ENCODE data around the gene MTMR10. TPM values are rescaled to one million over a fixed set of nuclear protein-coding genes. Genes with fewer than 3 reads are reported as not detected.

Gene MTMR10
- total and polyA plus RNA-seq, 2 donors (not counting 3 experiments of a cell fraction or from before 2014, with no cell fraction given), result 48.3 to 88.5 TPM

- dilution Hi-C loops (cut with MboI; ENCODE audit: extremely low pct_ligation_motif_present, low sequenced_read_pairs), result no loop called here
- no peak overlapping the region for H3K9ac ChIP-seq (replicated peaks; ENCODE audit: extremely low read depth, insufficient read depth, low read length)
- H3K36me3 ChIP-seq (ENCODE audit: control insufficient read depth in 2 of 2, extremely low read depth in 1 of 2, insufficient read depth in 2 of 2, low read length in 2 of 2), result peaks cover 6 to 15% of the 10 kb centered on the region in 2 experiments
- ChIA-PET POLR2A (no interaction called here), CTCF (no interaction called here)
- FAIRE-seq (no peak), DNase-seq (ENCODE audit: low read depth, low spot score) (no peak)
- TF ChIP-seq EZH2 (IDR thresholded peaks at IDR 0.05; ENCODE audit: borderline replicate concordance, low read depth, low read length, severe bottlenecking) (no peak), JUN (IDR thresholded peaks at IDR 0.05; ENCODE audit: borderline replicate concordance, insufficient read depth, insufficient read length, low read depth) (no peak), CTCF (IDR thresholded peaks at IDR 0.05; ENCODE audit: extremely low read depth in 1 of 2, insufficient read depth in 1 of 2, low read depth in 1 of 2, low read length in 2 of 2) (no peak), FOS (IDR thresholded peaks at IDR 0.05; ENCODE audit: borderline replicate concordance, insufficient read depth, low read length) (no peak)
- no peak overlapping the region for H2AFZ ChIP-seq (ENCODE audit: low read depth, low read length)
- H4K20me1 ChIP-seq (replicated peaks; ENCODE audit: control insufficient read depth, extremely low read depth, insufficient read depth, low read length), result no peaks in the 10 kb centered on the region
- intact Hi-C loops (cut with micrococcal nuclease), result no loop called here
- no TSS peak for BruUV-seq (replicated peaks)
- no peak overlapping the region for H3K4me2 ChIP-seq (ENCODE audit: insufficient read depth, low read length)
- H3K4me3 ChIP-seq (replicated peaks in 1 of 3; ENCODE audit: insufficient read depth in 1 of 3, low read depth in 1 of 3, low read length in 3 of 3), result no peak overlapping the region
- no peaks in the 10 kb centered on the region for H3K79me2 ChIP-seq (ENCODE audit: control insufficient read depth, insufficient read depth, low read length)
- no peaks in the 10 kb centered on the region for H3K27me3 ChIP-seq (ENCODE audit: control insufficient read depth in 2 of 2, insufficient read depth in 2 of 2, low read length in 2 of 2)
- no peaks in the 10 kb centered on the region for H3K9me3 ChIP-seq (replicated peaks; ENCODE audit: control insufficient read depth, insufficient read depth, low read length)
- H3K4me1 ChIP-seq (ENCODE audit: control insufficient read depth, extremely low read depth, insufficient read depth, low read length), result peaks cover 18% of the 10 kb centered on the region
- H3K27ac ChIP-seq (ENCODE audit: insufficient read depth, low read depth, low read length), result no peak overlapping the region
- H3K9me1 ChIP-seq (replicated peaks; ENCODE audit: control insufficient read depth, extremely low read depth, insufficient read depth, low read length), result no peaks in the 10 kb centered on the region
Observed at GRCh38 chr15:30925686-30926085, 65.7 kb downstream of the MTMR10 start.

- H4K20me1 ChIP-seq (replicated peaks; ENCODE audit: control insufficient read depth, extremely low read depth, insufficient read depth, low read length), result no peaks in the 10 kb centered on the region
- no peaks in the 10 kb centered on the region for H3K9me3 ChIP-seq (replicated peaks; ENCODE audit: control insufficient read depth, insufficient read depth, low read length)
- TF ChIP-seq POLR2A (IDR thresholded peaks at IDR 0.05; ENCODE audit: low read depth, low read length), result no peak
- TF ChIP-seq GATA2 (IDR thresholded peaks at IDR 0.05; ENCODE audit: insufficient read depth, insufficient read length, low read depth, low read length), result no peak
- no peak for TF ChIP-seq JUN (IDR thresholded peaks at IDR 0.05; ENCODE audit: borderline replicate concordance, insufficient read depth, insufficient read length, low read depth)
- TF ChIP-seq MYC (IDR thresholded peaks at IDR 0.05; ENCODE audit: low read depth, low read length), result no peak
- TF ChIP-seq POLR2AphosphoS5 (IDR thresholded peaks at IDR 0.05; ENCODE audit: insufficient read depth, low read depth, low read length), result no peak
- TF ChIP-seq EZH2 (IDR thresholded peaks at IDR 0.05; ENCODE audit: borderline replicate concordance, low read depth, low read length, severe bottlenecking), result no peak
- no peak for TF ChIP-seq CTCF (IDR thresholded peaks at IDR 0.05; ENCODE audit: extremely low read depth in 1 of 2, insufficient read depth in 1 of 2, low read depth in 1 of 2, low read length in 2 of 2)
- no peak for TF ChIP-seq MAX (IDR thresholded peaks at IDR 0.05; ENCODE audit: insufficient read depth, insufficient read length)
- no peak for TF ChIP-seq FOS (IDR thresholded peaks at IDR 0.05; ENCODE audit: borderline replicate concordance, insufficient read depth, low read length)
- intact Hi-C loops (cut with micrococcal nuclease), result no loop called here
- BruUV-seq (replicated peaks), result no TSS peak
- H3K9ac ChIP-seq (replicated peaks; ENCODE audit: extremely low read depth, insufficient read depth, low read length), result no peak overlapping the region
- DNase-seq (ENCODE audit: low read depth, low spot score) (no peak), FAIRE-seq (no peak)
- H2AFZ ChIP-seq (ENCODE audit: low read depth, low read length), result no peak overlapping the region
- ChIA-PET CTCF (interaction anchor here (1.1 to 3.8 kb wide), 2 partner anchors 61 to 205 kb away, joined by 3 to 24 read pairs; no protein-coding TSS in a partner anchor), POLR2A (no interaction called here)
- H3K4me1 ChIP-seq (ENCODE audit: control insufficient read depth, extremely low read depth, insufficient read depth, low read length), result peaks cover 18% of the 10 kb centered on the region
- no peak overlapping the region for H3K27ac ChIP-seq (ENCODE audit: insufficient read depth, low read depth, low read length)
- H3K9me1 ChIP-seq (replicated peaks; ENCODE audit: control insufficient read depth, extremely low read depth, insufficient read depth, low read length), result no peaks in the 10 kb centered on the region
- H3K4me3 ChIP-seq (replicated peaks in 1 of 3; ENCODE audit: insufficient read depth in 1 of 3, low read depth in 1 of 3, low read length in 3 of 3), result no peak overlapping the region
- H3K79me2 ChIP-seq (ENCODE audit: control insufficient read depth, insufficient read depth, low read length), result no peaks in the 10 kb centered on the region
- dilution Hi-C loops (cut with MboI; ENCODE audit: extremely low pct_ligation_motif_present, low sequenced_read_pairs), result no loop called here
- H3K4me2 ChIP-seq (ENCODE audit: insufficient read depth, low read length), result no peak overlapping the region
- H3K36me3 ChIP-seq (ENCODE audit: control insufficient read depth in 2 of 2, extremely low read depth in 1 of 2, insufficient read depth in 2 of 2, low read length in 2 of 2), result peaks cover 6 to 15% of the 10 kb centered on the region in 2 experiments
- H3K27me3 ChIP-seq (ENCODE audit: control insufficient read depth in 2 of 2, insufficient read depth in 2 of 2, low read length in 2 of 2), result no peaks in the 10 kb centered on the region
Observed at GRCh38 chr15:30924353-30924752, 67.1 kb downstream of the MTMR10 start.
